CD4-positive, alpha-beta T cell treated with Interleukin-1 beta for 1 hour (primary cell): Measurements from ENCODE around the gene ELOVL6.
"Not testable (repeated sequence)": the region's sequence is repeated elsewhere in the genome, so short reads cannot be mapped to it uniquely, and the experiment has no call there.

ENCODE experiments used
- DNase-seq, 2 donors: peaks; one replicate each; pipeline ENCODE4 v3.0.0-alpha.2; 2020 to 2022

ELOVL6 gene

DNA sequence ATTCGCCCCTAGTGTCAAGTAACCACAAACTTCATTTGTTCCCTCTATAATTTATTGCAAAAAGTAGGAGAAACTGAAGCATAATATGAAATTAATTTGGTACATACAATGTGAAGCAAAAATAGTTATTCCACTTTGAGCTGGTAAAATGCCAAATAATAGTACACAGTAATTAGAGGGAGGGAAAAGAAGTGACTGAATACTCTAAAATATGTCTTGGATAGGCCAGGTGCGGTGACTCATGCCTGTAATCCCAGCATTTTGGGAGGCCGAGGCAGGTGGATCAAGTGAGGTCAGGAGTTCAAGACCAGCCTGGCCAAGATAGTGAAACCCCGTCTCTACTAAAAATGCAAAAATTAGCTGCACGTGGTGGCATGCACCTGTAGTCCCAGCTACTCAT is 41.2 kb downstream of the ELOVL6 start:
- not testable (repeated sequence) for DNase-seq

DNA sequence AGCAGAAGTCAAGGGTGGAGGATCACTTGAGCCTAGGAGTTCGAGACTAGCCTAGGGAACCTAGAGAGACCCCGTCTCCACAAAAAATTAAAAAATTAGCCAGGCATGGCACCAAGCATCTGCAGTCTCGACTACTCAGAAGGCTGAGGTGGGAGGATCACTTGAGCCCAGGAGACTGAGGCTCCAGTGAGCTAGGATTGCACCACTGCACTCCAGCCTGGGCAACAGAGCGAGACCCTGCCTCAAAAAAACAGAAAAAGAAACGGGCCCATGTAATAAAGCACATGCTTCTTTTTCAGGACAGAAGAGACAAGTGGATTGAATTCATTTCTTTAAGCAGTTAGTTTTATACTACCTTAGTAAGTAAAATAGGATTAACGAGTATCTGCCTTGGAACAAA is 42.0 kb downstream of the ELOVL6 start:
- DNase-seq: no peak

GRCh38 chr4:110155654-110156053 is 42.8 kb downstream of the ELOVL6 start:
- DNase-seq: no peak

DNA sequence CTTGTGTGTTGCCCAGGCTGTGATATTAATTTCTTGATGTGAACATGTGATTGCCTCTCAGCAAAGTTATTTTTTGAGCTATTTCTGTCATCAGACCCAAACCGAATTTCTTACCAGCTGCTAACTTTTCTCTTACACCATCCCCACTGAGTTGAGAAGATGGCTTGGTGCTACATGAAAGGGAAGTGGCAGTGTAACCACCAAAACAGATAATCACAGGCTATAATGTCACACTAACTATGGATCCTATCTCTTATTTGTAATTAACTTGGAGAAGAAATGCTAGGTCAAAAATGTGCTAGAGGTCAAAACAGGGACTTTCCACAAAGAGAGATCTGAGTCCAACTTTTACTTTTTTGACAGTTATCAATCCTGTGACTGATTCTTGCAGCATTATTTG is 43.8 kb downstream of the ELOVL6 start:
- no peak for DNase-seq

- DNase-seq: no peak
Measured at GRCh38 chr4:110152386-110152785, 46.0 kb downstream of the ELOVL6 start.

DNA sequence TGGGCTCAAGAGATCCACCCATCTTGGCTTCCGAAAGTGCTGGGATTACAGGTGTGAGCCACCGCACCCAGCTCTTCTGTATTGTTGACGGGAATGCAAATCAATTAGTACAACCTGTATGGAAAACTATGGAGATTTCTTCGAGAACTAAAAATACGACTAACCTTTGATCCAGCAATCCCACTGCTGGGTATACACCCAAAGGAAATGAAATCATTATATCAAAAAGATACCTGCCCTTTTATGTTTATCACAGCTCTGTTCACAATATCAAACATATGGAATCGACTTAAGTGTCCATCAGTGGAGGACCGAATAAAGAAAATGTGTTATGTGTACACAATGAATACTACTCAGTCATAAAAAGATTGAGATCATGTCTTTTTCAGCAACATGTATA is 49.3 kb downstream of the ELOVL6 start:
- no peak for DNase-seq

DNA sequence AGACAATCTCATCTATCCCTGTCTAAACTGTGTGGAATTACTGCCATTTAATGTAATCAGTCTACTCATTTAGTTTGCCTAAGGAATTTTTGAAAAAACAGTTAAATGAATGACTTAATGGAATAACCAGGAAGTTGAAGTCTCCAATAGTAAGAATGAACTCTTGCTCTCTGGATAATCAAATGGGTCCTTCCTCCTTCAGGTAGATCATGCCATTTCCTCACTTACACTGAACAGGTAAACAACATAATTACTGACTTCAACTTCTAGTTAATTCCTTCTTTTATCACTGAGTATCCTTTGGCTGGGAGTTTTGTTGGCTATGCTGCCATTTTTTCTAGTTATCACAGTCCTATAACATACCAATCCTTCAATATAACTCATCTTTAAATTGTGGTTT is 56.0 kb downstream of the ELOVL6 start:
- no peak for DNase-seq

DNA sequence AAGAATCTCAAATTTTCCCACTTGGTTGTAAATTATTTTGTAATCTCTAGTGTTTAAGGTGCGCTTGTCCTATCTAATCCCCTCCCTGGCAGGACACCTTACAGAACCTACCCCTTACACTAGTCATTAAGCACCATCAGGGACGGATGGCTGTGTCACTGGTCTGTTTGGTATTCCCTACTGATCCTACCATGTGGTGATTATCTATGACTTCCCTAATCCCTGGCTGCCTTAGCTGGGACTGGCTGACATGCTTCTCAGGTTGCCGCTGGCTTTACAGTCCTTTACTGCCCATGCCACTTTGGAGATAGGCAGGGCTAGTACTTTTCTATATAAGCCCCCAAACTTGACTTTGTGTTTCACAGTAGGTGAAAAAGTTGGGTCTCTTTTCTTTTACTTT is 58.6 kb downstream of the ELOVL6 start:
- no peak for DNase-seq

- DNase-seq: no peak
Measured at GRCh38 chr4:110139111-110139510, 59.3 kb downstream of the ELOVL6 start.

DNA sequence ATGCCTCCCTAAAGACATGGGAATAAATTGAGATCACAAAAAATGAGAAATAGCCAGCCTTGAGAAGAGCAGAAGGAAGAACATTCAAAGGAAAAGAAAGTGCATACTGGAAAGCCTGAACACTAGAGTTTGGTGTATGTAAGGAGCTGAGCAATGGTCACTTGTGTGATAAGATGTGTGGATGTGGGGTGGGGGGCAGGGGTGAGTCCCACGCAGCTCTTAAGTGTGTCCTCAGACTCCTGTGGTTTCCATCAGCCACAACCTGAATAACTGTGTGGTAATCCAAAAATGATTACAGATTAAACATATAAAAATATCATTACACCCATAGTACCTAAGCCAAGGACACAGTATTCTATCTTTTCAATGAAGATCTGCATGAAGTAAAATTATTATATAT is 59.9 kb downstream of the ELOVL6 start:
- no peak for DNase-seq

- no peak for DNase-seq
Measured at GRCh38 chr4:110137829-110138228, 60.6 kb downstream of the ELOVL6 start.

GRCh38 chr4:110135523-110135922 is 62.9 kb downstream of the ELOVL6 start:
- DNase-seq: no peak

- no peak for DNase-seq
Measured at GRCh38 chr4:110135076-110135475, 63.3 kb downstream of the ELOVL6 start.

DNA sequence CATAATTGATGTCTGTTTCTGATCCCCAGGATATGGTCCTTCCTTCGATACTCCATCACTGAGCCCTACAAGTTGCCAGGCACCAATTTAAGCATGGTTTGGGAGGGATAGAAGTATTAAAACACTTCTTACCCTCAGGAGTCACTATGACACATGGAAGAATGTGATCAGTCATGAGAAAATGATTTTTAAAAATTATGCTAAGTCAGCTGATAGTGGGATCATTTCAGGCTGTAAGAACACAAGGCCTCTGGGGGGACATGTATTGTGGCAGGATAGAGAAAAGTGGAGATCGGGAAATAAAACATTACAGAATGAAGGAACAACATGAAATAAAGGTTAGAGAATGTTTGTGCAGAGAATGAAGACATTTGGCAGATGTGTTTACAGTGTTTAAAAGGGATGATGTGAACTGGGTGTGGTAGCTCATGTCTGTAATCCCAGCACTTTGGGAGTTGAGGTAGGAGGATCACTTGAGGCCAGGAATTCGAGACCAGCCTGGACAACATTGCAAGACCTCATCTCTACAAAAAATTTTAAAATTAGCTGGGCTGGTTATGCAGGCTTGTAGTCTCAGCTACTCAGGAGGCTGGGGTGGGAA is 64.0 kb downstream of the ELOVL6 start:
- DNase-seq: no peak

GRCh38 chr4:110132816-110133719 is 65.3 kb downstream of the ELOVL6 start:
- DNase-seq: no peak

DNA sequence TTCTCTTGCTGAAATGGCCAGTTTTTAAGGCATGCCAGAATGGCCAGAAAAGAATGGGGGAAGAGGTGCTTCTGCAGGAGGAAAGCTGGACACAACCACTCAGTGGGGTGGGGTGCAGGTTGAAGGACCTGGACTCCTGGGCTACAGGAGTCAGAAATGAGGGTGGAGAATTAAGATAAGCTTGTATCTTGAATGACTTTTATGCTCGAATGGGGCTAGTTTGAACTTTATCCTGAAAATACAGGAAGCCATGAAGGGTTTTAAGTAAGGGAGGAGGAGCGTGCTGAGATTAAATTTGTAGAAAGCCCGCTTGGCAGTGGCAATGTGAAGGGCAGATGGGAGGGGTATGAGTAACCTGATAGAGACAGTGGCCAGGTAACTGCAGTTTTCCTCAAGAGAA is 66.5 kb downstream of the ELOVL6 start:
- no peak for DNase-seq

- no peak for DNase-seq
Measured at GRCh38 chr4:110130576-110131358, 67.6 kb downstream of the ELOVL6 start.

DNA sequence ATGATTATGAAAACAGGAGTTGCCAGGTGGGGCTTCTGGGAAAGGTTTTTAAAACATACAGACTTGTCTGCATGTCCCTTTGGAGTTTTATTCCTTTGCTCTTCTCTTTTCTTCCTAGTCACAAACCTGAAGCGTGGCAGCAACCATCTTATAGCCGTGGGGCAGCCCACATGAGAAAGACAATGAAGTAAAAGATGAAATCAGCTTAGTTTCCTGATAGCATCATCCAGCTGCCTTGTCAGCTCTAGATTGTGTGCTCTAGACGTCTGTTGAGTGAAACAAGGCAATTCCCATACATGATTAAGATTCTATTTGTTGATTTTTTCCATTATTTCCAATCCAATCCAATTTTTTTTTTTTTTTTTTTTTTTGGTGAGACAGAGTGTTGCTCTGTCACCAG is 68.9 kb downstream of the ELOVL6 start:
- DNase-seq: no peak

- DNase-seq: no peak
Measured at GRCh38 chr4:110128472-110128919, 69.9 kb downstream of the ELOVL6 start.

DNA sequence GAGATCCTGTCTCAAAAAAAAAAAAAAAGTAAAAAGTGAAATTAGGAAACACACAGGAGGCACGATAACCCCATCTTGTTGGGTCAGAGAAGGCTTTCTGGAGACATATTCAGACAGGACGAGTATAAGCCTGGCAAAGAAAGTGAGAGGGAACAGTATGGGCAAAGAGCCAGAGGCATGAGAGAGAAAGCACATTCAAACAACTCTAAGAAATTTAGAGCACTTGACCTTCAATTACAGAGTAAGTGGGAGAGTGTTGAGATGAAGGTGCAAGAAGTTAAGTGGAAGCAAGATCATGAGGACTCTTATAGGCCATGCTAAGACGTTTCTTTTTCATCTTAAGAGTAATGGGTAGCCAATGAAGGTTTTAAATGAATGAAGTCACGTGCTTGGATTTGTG is 70.4 kb downstream of the ELOVL6 start:
- DNase-seq: no peak

DNA sequence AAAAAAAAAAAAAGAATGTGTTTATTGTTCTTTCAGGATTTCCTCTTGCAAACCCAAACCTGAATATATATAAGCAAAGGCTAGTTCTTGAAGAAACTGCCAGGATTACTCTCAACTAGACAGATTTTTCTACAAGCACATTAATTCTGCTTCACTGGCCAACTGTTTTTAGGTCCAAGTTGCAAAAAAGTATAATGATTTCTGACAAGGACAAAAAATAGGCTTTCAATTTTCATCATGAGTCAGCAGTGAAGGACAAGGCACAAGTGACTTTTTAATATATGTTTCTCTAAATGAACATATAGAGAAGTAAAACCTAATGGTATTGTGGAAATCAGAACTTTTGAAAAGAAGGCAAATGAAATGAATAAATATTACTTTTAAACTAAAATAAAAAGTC is 73.7 kb downstream of the ELOVL6 start:
- no peak for DNase-seq

DNA sequence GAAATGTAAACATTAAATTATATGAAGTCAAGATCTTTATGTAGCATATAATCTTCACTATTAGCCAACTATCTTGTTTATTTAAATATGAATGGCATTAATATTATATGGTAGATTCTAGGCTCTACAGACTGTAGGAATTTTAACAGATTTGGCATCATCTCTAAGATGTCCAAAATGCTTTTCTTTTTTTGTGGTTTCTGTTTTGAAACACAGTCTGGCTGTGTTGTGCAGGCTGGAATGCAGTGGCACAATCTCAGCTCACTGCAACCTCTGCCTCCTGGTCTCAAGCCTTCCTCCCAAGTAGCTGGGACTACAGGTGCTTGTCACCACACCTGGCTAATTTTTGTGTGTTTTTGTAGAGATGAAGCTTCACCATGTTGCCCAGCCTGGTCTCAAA is 76.2 kb downstream of the ELOVL6 start:
- DNase-seq: no peak

DNA sequence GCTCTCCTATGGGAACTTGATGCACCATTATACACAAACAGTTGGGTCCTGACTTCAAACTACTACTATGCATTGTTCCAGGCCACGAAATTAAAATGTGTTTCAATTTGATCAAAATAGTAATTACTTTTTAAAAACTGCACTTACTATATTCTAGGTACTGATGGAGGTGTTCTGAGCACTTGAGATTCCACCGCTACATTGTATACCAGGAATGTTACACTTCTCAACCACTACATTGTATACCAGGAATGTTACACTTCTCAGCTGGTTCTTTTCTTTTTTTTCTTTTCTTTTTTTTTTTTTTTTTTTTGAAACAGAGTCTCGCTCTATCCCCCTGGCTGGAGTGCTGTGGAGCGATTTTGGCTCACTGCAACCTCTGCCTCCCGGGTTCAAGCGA is 77.9 kb downstream of the ELOVL6 start:
- no peak for DNase-seq

DNA sequence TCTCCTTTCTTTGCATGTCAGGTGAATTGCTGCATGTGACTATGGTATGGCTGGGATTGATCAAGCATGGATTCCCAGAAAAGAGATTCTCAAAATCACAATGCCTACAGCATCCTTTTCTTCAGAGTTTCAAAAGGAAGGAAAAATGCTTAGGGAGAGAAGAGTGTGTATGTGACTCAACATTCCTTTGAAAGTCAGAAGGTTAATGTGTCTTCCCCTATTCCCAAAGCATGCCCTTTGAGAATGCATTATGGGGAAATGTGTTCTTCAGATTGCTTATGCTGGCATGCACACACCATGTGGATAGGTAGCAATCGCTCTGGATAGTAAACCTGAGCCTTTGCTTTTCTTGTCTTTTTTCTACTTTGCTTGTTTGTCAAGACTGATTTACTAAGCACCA is 78.5 kb downstream of the ELOVL6 start:
- DNase-seq: no peak
